HepG2 (cell line): ENCODE measurements around the gene ADCY5. TPM values are rescaled to one million over a fixed set of nuclear protein-coding genes. Genes with fewer than 3 reads are reported as not detected.

ENCODE experiments used
- ATAC-seq: fragments of 200-7000 bp; cut with Tn5 transposase; 3 replicates; pipeline ENCODE4 v1.9.1; 2020; ENCODE audit warnings: mild to moderate bottlenecking, moderate library complexity
- BruUV-seq: library from RNA; stranded (reverse); fragments of 400-500 nt; replicated peaks from 2 replicates; lab custom pipeline; 2021; lab: Mats Ljungman, UMichigan
- CTCF ChIA-PET: fragments of 300-600 bp; formaldehyde crosslinking; extraction: SDS; loops from one replicate; lab custom pipeline; 2021; ENCODE audit warnings: low total read pairs, inconsistent platforms, low intra/inter-chr PET ratio; lab: Yijun Ruan, JAX
- POLR2A ChIA-PET: fragments of 350-600 bp; sonication (Branson Sonifier 250); formaldehyde crosslinking; loops from one replicate; lab custom pipeline; 2020; ENCODE audit warnings: antibody characterized with exemption, inconsistent platforms; lab: Yijun Ruan, JAX
- DNase-seq: peaks from one replicate; pipeline ENCODE4 v3.0.0-alpha.2; 2015; ENCODE audit warnings: low spot score
- FAIRE-seq: peaks from 3 replicates; lab custom pipeline; 2011; peaks lifted over from hg19 to GRCh38; lab: Jason Lieb, UNC
- H2AFZ ChIP-seq: one replicate; pipeline ENCODE4 v1.6.1; 2011; ENCODE audit warnings: low read length, inconsistent platforms
- H3K27ac ChIP-seq: fragments of 300-600 bp; 3 replicates; pipeline ENCODE4 v1.8.0; 2011; ENCODE audit warnings: mixed run types, mild to moderate bottlenecking, mixed read lengths, low read length, inconsistent platforms; ENCODE audit not compliant: insufficient read depth; ENCODE audit errors: extremely low read length
- H3K27me3 ChIP-seq, 2 experiments: fragments of 200-600 bp in 1 of 2; 2 replicates in 1 of 2; 3 replicates in 1 of 2; pipeline versions ENCODE4 v1.6.0 to v1.8.0; 2011; ENCODE audit warnings: low read length in 2 of 2, mild to moderate bottlenecking in 2 of 2, moderate library complexity in 2 of 2, inconsistent platforms in 1 of 2; ENCODE audit not compliant: insufficient read depth in 2 of 2, control insufficient read depth in 1 of 2
- H3K36me3 ChIP-seq, 2 experiments: fragments of 200-600 bp in 1 of 2; replicated peaks in 1 of 2; 2 replicates in 1 of 2; 3 replicates in 1 of 2; pipeline versions ENCODE4 v1.5.1 to v1.8.0; 2011; ENCODE audit warnings: low read length in 2 of 2, inconsistent platforms in 1 of 2; ENCODE audit not compliant: insufficient read depth in 2 of 2, control insufficient read depth in 1 of 2
- H3K4me1 ChIP-seq: 2 replicates; pipeline ENCODE4 v1.5.1; 2012; ENCODE audit warnings: low read length, inconsistent platforms; ENCODE audit not compliant: insufficient read depth
- H3K4me2 ChIP-seq: 2 replicates; pipeline ENCODE4 v1.6.0; 2011; ENCODE audit warnings: low read depth, low read length, inconsistent platforms
- H3K4me3 ChIP-seq, 3 experiments: fragments of 200-600 bp in 1 of 3; sonication (generic), shearing (Covaris generic) in 1 of 3; replicated peaks in 1 of 3; 2 replicates each; pipeline ENCODE4 v1.5.1; 2011 to 2016; ENCODE audit warnings: low read length in 3 of 3, inconsistent platforms in 2 of 3, low read depth in 2 of 3, mild to moderate bottlenecking in 2 of 3, control low read depth in 1 of 3, mixed read lengths in 1 of 3; ENCODE audit not compliant: insufficient read depth in 1 of 3
- H3K79me2 ChIP-seq: one replicate; pipeline ENCODE4 v1.6.1; 2011; ENCODE audit warnings: low read length, inconsistent platforms; ENCODE audit not compliant: insufficient read depth
- H3K9ac ChIP-seq: 2 replicates; pipeline ENCODE4 v1.6.0; 2011; ENCODE audit warnings: mild to moderate bottlenecking, low read depth, low read length, inconsistent platforms; ENCODE audit not compliant: insufficient read depth
- H3K9me3 ChIP-seq: 2 replicates; pipeline ENCODE4 v1.5.1; 2012; ENCODE audit warnings: mild to moderate bottlenecking, low read length
- H4K20me1 ChIP-seq: 2 replicates; pipeline ENCODE4 v1.6.0; 2011; ENCODE audit warnings: inconsistent platforms, mild to moderate bottlenecking, low read length, moderate library complexity; ENCODE audit not compliant: insufficient read depth
- CBX1 ChIP-seq: IDR thresholded peaks from one replicate; pipeline ENCODE4 v1.6.1; 2016; ENCODE audit warnings: antibody characterized with exemption, low read depth
- CTCF ChIP-seq: sonication (generic); formaldehyde crosslinking; IDR thresholded peaks from 2 replicates; pipeline ENCODE4 v1.5.0; 2020; ENCODE audit warnings: mild to moderate bottlenecking, missing genetic modification reagents, moderate library complexity
- JDP2 ChIP-seq: sonication (generic); formaldehyde crosslinking; IDR thresholded peaks from 2 replicates; pipeline ENCODE4 v1.8.1; 2022; ENCODE audit warnings: missing genetic modification reagents, borderline replicate concordance
- STAG1 ChIP-seq: sonication (generic); formaldehyde crosslinking; IDR thresholded peaks from 2 replicates; pipeline ENCODE4 v1.4.0; 2020; ENCODE audit warnings: missing genetic modification reagents
- THRA ChIP-seq: sonication (generic); formaldehyde crosslinking; IDR thresholded peaks from 2 replicates; pipeline ENCODE4 v1.4.0; 2020; ENCODE audit warnings: missing genetic modification reagents, borderline replicate concordance
- ZNF468 ChIP-seq: sonication (generic); formaldehyde crosslinking; IDR thresholded peaks from 2 replicates; pipeline ENCODE4 v1.8.0; 2022; ENCODE audit warnings: mild to moderate bottlenecking, moderate library complexity, missing genetic modification reagents
- ZNF678 ChIP-seq: sonication (generic); formaldehyde crosslinking; IDR thresholded peaks from 2 replicates; pipeline ENCODE4 v1.4.0; 2020; ENCODE audit warnings: mild to moderate bottlenecking, missing genetic modification reagents
- WGBS: methylation state at CpG from one replicate; pipeline ENCODE4 v1.1.6; 2017; ENCODE audit warnings: low lambda C conversion rate; 5-methylcytosine and 5-hydroxymethylcytosine counted together
- in situ Hi-C: cut with HindIII; loops from 2 replicates; pipeline ENCODE4 v1.10.0; 2017; ENCODE audit warnings: low pct_unique_long_range_greater_than_20kb; ENCODE audit not compliant: extremely low pct_ligation_motif_present
- intact Hi-C: fragments of 100-400 bp; cut with micrococcal nuclease; formaldehyde crosslinking; loops from one replicate; pipeline ENCODE4 v1.10.0; 2022; ENCODE audit not compliant: unreplicated experiment
- polyA plus RNA-seq, 8 experiments: library from polyadenylated mRNA; depleted of rRNA in 3 of 8; stranded (reverse) in 7 of 8; unstranded in 1 of 8; fragments of >200 nt; fragmentation: Illumina TruSeq in 4 of 8; extraction: Trizol in 4 of 8; gene quantifications; 2 replicates each; pipeline versions ENCODE4 v1.2.1 to v1.2.3, GENCODE V29; 2011 to 2016; ENCODE audit warnings: low read depth in 4 of 8, missing spikeins in 1 of 8, mixed read lengths in 1 of 8; ENCODE audit not compliant: insufficient read depth in 1 of 8
- total RNA-seq, 5 experiments: library from RNA; depleted of rRNA; stranded (reverse); fragments of >200 nt; fragmentation: Illumina TruSeq; extraction: Trizol; gene quantifications; 2 replicates each; pipeline ENCODE4 v1.2.3, GENCODE V29; 2016; ENCODE audit warnings: low read depth in 1 of 5
- TF ChIP-seq, protein P1 (sequence below): IDR thresholded peaks from 2 replicates; pipeline ENCODE4 v1.6.1; 2016; ENCODE audit warnings: low read depth, control low read depth
- TF ChIP-seq, protein P2 (sequence below): sonication (generic); formaldehyde crosslinking; IDR thresholded peaks from 2 replicates; pipeline ENCODE4 v1.4.0; 2020; ENCODE audit warnings: missing genetic modification reagents

Gene ADCY5
- total and polyA plus RNA-seq, 2 of the 13 experiments (the other 11 are each of a cell fraction or from before 2014, with no cell fraction given), result not detected

DNA sequence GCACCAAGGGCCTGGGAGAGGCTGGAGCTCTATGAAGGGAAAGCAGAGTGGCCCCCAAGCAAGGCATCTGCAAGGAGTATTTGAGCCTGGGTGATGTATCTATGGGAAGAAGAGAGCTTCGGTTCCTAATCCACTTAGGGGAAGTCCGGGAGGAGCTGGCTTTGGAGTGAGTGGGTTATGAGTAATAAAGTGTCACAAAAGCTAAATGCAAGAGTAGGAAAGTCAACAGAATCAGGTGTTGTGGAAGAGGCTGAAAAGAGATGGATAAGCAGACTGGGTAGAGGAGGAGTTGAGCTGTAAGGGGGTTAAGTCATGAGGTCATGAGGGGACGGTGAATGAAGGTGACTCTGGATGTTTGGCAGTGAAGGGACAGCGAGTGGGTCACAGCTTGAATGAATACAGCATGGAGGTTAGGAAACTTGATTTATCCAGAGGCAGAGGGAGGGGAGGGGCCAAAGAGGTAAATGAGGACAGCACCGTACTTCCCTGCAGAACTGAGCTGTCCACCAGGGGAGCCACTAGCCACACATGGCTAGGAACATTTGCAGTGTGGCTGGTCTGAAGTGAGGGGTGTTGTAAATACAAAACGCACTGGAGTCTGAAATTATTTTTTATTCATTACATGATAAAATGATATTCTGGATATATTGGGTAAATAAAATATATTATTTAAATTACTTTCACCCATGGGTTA, 83.3 kb downstream of the ADCY5 start:
- Histone ChIP-seq H3K9me3 (no peaks in the 10 kb centered on the region), H3K27ac (no peak overlapping the region), H3K79me2 (no peaks in the 10 kb centered on the region), H2AFZ (no peak overlapping the region), H3K4me1 (no peaks in the 10 kb centered on the region), H3K27me3 (no peaks in the 10 kb centered on the region), H4K20me1 (no peaks in the 10 kb centered on the region), H3K9ac (no peak overlapping the region), H3K36me3 (no peaks in the 10 kb centered on the region), H3K4me3 (no peak overlapping the region)
- DNase-seq (peak; percentile 16), FAIRE-seq (peak; percentile 23), ATAC-seq (peak; percentile 98)
- BruUV-seq, result no TSS peak
- WGBS, result 15% methylated on average over 6 of the region's 6 CpGs
- ChIA-PET CTCF (no interaction called here), POLR2A (no interaction called here)
- in situ Hi-C loops, result no loop called here
- intact Hi-C loops, result no loop called here
- TF ChIP-seq ZNF678 (CRISPR knock-in tag), result no peak
- TF ChIP-seq CTCF (CRISPR knock-in tag), result peak; percentile 37; the same call in 1 of the 2 replicates
- TF ChIP-seq, protein P1, sequence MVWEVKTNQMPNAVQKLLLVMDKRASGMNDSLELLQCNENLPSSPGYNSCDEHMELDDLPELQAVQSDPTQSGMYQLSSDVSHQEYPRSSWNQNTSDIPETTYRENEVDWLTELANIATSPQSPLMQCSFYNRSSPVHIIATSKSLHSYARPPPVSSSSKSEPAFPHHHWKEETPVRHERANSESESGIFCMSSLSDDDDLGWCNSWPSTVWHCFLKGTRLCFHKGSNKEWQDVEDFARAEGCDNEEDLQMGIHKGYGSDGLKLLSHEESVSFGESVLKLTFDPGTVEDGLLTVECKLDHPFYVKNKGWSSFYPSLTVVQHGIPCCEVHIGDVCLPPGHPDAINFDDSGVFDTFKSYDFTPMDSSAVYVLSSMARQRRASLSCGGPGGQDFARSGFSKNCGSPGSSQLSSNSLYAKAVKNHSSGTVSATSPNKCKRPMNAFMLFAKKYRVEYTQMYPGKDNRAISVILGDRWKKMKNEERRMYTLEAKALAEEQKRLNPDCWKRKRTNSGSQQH (CRISPR knock-in tag), result no peak
- no peak for TF ChIP-seq CBX1
- no peak for TF ChIP-seq JDP2 (CRISPR knock-in tag)
- no peak for TF ChIP-seq ZNF468 (CRISPR knock-in tag)
- peak; percentile 40 for TF ChIP-seq STAG1 (CRISPR knock-in tag)
- TF ChIP-seq THRA (CRISPR knock-in tag), result peak; percentile 37; the same call in 1 of the 2 replicates
- TF ChIP-seq, protein P2, sequence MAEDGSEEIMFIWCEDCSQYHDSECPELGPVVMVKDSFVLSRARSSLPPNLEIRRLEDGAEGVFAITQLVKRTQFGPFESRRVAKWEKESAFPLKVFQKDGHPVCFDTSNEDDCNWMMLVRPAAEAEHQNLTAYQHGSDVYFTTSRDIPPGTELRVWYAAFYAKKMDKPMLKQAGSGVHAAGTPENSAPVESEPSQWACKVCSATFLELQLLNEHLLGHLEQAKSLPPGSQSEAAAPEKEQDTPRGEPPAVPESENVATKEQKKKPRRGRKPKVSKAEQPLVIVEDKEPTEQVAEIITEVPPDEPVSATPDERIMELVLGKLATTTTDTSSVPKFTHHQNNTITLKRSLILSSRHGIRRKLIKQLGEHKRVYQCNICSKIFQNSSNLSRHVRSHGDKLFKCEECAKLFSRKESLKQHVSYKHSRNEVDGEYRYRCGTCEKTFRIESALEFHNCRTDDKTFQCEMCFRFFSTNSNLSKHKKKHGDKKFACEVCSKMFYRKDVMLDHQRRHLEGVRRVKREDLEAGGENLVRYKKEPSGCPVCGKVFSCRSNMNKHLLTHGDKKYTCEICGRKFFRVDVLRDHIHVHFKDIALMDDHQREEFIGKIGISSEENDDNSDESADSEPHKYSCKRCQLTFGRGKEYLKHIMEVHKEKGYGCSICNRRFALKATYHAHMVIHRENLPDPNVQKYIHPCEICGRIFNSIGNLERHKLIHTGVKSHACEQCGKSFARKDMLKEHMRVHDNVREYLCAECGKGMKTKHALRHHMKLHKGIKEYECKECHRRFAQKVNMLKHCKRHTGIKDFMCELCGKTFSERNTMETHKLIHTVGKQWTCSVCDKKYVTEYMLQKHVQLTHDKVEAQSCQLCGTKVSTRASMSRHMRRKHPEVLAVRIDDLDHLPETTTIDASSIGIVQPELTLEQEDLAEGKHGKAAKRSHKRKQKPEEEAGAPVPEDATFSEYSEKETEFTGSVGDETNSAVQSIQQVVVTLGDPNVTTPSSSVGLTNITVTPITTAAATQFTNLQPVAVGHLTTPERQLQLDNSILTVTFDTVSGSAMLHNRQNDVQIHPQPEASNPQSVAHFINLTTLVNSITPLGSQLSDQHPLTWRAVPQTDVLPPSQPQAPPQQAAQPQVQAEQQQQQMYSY (CRISPR knock-in tag), result no peak
- TF ChIP-seq, all 625 proteins: peak for 3
- H3K4me2 ChIP-seq, result no peak overlapping the region
